B cell (primary cell): ENCODE data around the gene ETFBKMT.
A peak's percentile ranks its signal among the peaks of the same experiment; 100 is the strongest.

Source experiments
- CTCF ChIP-seq: fragments of 200-600 bp; IDR thresholded peaks from one replicate; pipeline ENCODE4 v1.8.0; 2022; ENCODE audit warnings: antibody characterized with exemption, mild to moderate bottlenecking
- EZH2 ChIP-seq: IDR thresholded peaks from 2 replicates; pipeline ENCODE4 v1.6.1; 2012; ENCODE audit warnings: borderline replicate concordance, low read depth, mild to moderate bottlenecking, moderate library complexity, low read length; ENCODE audit not compliant: insufficient read depth, poor library complexity, severe bottlenecking

DNA sequence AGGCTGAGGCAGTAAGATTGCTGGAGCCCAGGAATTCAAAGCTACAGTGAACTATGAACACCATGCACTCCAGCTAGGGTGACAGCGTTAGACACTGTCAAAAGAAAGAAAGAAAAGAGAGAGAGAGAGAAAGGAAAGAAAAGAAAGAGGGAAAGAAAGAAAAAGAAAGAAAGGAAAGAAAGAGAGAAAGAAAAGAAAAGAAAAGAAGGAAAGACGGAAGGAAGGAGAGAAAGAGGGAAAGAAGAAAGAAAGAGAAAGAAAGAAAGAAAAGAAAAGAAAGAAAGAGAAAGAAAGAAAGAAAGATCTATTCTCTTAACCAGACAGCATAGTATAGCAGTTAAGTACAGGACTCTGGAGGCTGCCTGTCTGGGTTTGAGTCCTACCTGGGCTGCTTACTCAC lies 46.7 kb upstream of the ETFBKMT start:
- peak; percentile 13 for TF ChIP-seq CTCF
- no peak for TF ChIP-seq EZH2
